Trophoblast cell (in vitro differentiated cells and primary cell): ENCODE results near the gene EPHB1.

Source experiments
- DNase-seq, 2 donors: peaks; one replicate each; pipeline ENCODE4 v3.0.0-alpha.2; 2016
- H2AFZ ChIP-seq: 2 replicates; pipeline ENCODE4 v1.6.1; 2013; ENCODE audit warnings: low read length, moderate library complexity, mild to moderate bottlenecking; ENCODE audit not compliant: insufficient read depth, poor library complexity
- H2AK5ac ChIP-seq: 2 replicates; pipeline ENCODE4 v1.6.1; 2013; ENCODE audit warnings: mild to moderate bottlenecking, low read length
- H2BK120ac ChIP-seq: 2 replicates; pipeline ENCODE4 v1.6.1; 2013; ENCODE audit warnings: low read length, mild to moderate bottlenecking, moderate library complexity; ENCODE audit not compliant: insufficient read depth, poor library complexity
- H2BK12ac ChIP-seq: 2 replicates; pipeline ENCODE4 v1.6.1; 2013; ENCODE audit warnings: mild to moderate bottlenecking, low read length, moderate library complexity
- H2BK5ac ChIP-seq: 2 replicates; pipeline ENCODE4 v1.6.1; 2013; ENCODE audit warnings: low read length, low read depth, moderate library complexity, mild to moderate bottlenecking; ENCODE audit not compliant: poor library complexity
- H3K14ac ChIP-seq: 2 replicates; pipeline ENCODE4 v1.6.1; 2013; ENCODE audit warnings: mild to moderate bottlenecking, low read length
- H3K18ac ChIP-seq: 2 replicates; pipeline ENCODE4 v1.6.1; 2013; ENCODE audit warnings: mild to moderate bottlenecking, low read length
- H3K23ac ChIP-seq: 2 replicates; pipeline ENCODE4 v1.6.1; 2013; ENCODE audit warnings: low read length
- H3K27ac ChIP-seq: 2 replicates; pipeline ENCODE4 v1.5.1; 2013; ENCODE audit warnings: low read depth, mild to moderate bottlenecking, inconsistent platforms, low read length, moderate library complexity
- H3K27me3 ChIP-seq: 2 replicates; pipeline ENCODE4 v1.6.1; 2013; ENCODE audit warnings: inconsistent platforms, mild to moderate bottlenecking, low read length, moderate library complexity; ENCODE audit not compliant: insufficient read depth
- H3K36me3 ChIP-seq, 2 experiments: 1 replicate in 1 of 2; 2 replicates in 1 of 2; pipeline ENCODE4 v1.6.1; 2013; ENCODE audit warnings: low read length in 2 of 2, mild to moderate bottlenecking in 2 of 2, moderate library complexity in 1 of 2; ENCODE audit not compliant: insufficient read depth in 2 of 2, control insufficient read depth in 1 of 2
- H3K4ac ChIP-seq: 2 replicates; pipeline ENCODE4 v1.6.1; 2013; ENCODE audit warnings: low read depth, mild to moderate bottlenecking, low read length, moderate library complexity
- H3K4me1 ChIP-seq, 2 experiments: 1 replicate in 1 of 2; 2 replicates in 1 of 2; pipeline ENCODE4 v1.6.1; 2013; ENCODE audit warnings: low read length in 2 of 2, mild to moderate bottlenecking in 2 of 2, moderate library complexity in 1 of 2; ENCODE audit not compliant: insufficient read depth in 2 of 2, control insufficient read depth in 1 of 2
- H3K4me2 ChIP-seq: 2 replicates; pipeline ENCODE4 v1.6.1; 2013; ENCODE audit warnings: inconsistent platforms, mild to moderate bottlenecking, low read length, moderate library complexity
- H3K4me3 ChIP-seq: 2 replicates; pipeline ENCODE4 v1.5.1; 2013; ENCODE audit warnings: mild to moderate bottlenecking, low read depth, low read length, inconsistent platforms
- H3K79me1 ChIP-seq: one replicate; pipeline ENCODE4 v1.6.1; 2013; ENCODE audit warnings: low read length
- H3K79me2 ChIP-seq: 2 replicates; pipeline ENCODE4 v1.6.1; 2013; ENCODE audit warnings: low read length, mild to moderate bottlenecking; ENCODE audit not compliant: control insufficient read depth, insufficient read depth, poor library complexity
- H3K9ac ChIP-seq: 2 replicates; pipeline ENCODE4 v1.6.1; 2013; ENCODE audit warnings: mild to moderate bottlenecking, low read length
- H3K9me3 ChIP-seq: 2 replicates; pipeline ENCODE4 v1.6.1; 2013; ENCODE audit warnings: low read depth, mild to moderate bottlenecking, control low read depth, inconsistent platforms, low read length; ENCODE audit not compliant: insufficient read depth
- H4K12ac ChIP-seq: 2 replicates; pipeline ENCODE4 v1.6.1; 2013; ENCODE audit warnings: low read depth, mild to moderate bottlenecking, low read length, moderate library complexity
- H4K8ac ChIP-seq: 2 replicates; pipeline ENCODE4 v1.6.1; 2013; ENCODE audit warnings: low read depth, mild to moderate bottlenecking, low read length, moderate library complexity
- H4K91ac ChIP-seq: one replicate; pipeline ENCODE4 v1.6.1; 2013; ENCODE audit warnings: low read depth, mild to moderate bottlenecking, low read length, moderate library complexity
- WGBS: extraction: QIAGEN DNeasy Blood & Tissue Kit; methylation state at CpG from one replicate; pipeline ENCODE4 v1.1.7; 2013; ENCODE audit warnings: missing lambda C conversion rate; ENCODE audit not compliant: insufficient read length, insufficient coverage; ENCODE audit errors: extremely low coverage; 5-methylcytosine and 5-hydroxymethylcytosine counted together

Gene EPHB1

GRCh38 chr3:134755821-134756220 lies 39.2 kb upstream of the EPHB1 start:
- whole genome bisulfite sequencing: no CpG with 5 or more reads among the region's 2 CpGs
- Histone ChIP-seq H3K9ac (no peak overlapping the region), H3K79me2 (no peaks in the 10 kb centered on the region), H2BK120ac (no peak overlapping the region), H3K4ac (no peak overlapping the region), H3K23ac (no peak overlapping the region), H4K12ac (no peak overlapping the region), H4K8ac (no peak overlapping the region), H2BK12ac (no peak overlapping the region), H3K36me3 (no peaks in the 10 kb centered on the region), H4K91ac (no peak overlapping the region), H3K27ac (no peak overlapping the region), H3K14ac (no peak overlapping the region), H3K18ac (no peak overlapping the region), H3K9me3 (no peaks in the 10 kb centered on the region), H2AK5ac (no peak overlapping the region), H3K4me3 (no peak overlapping the region), H3K4me1 (no peaks in the 10 kb centered on the region), H3K4me2 (no peak overlapping the region), H2BK5ac (no peak overlapping the region), H3K79me1 (no peaks in the 10 kb centered on the region), H3K27me3 (no peaks in the 10 kb centered on the region), H2AFZ (no peak overlapping the region)
- no peak for DNase-seq

GRCh38 chr3:134757549-134758069 lies 37.5 kb upstream of the EPHB1 start:
- Histone ChIP-seq H2BK120ac (no peak overlapping the region), H3K4me1 (no peaks in the 10 kb centered on the region), H3K4ac (no peak overlapping the region), H3K14ac (no peak overlapping the region), H2BK5ac (no peak overlapping the region), H3K4me3 (no peak overlapping the region), H3K18ac (no peak overlapping the region), H2BK12ac (no peak overlapping the region), H3K27me3 (no peaks in the 10 kb centered on the region), H3K27ac (no peak overlapping the region), H2AK5ac (no peak overlapping the region), H4K91ac (no peak overlapping the region), H3K9me3 (no peaks in the 10 kb centered on the region), H4K12ac (no peak overlapping the region), H3K23ac (no peak overlapping the region), H3K4me2 (no peak overlapping the region), H2AFZ (no peak overlapping the region), H3K79me2 (no peaks in the 10 kb centered on the region), H3K36me3 (no peaks in the 10 kb centered on the region), H3K79me1 (no peaks in the 10 kb centered on the region), H4K8ac (no peak overlapping the region), H3K9ac (no peak overlapping the region)
- no peak for DNase-seq
- no CpG with 5 or more reads among the region's 3 CpGs for WGBS

- no peak overlapping the region for H3K23ac ChIP-seq
- H3K79me1 ChIP-seq: no peaks in the 10 kb centered on the region
- no CpG with 5 or more reads among the region's 8 CpGs for WGBS
- no peaks in the 10 kb centered on the region for H3K4me1 ChIP-seq
- H2AK5ac ChIP-seq: no peak overlapping the region
- no peak overlapping the region for H4K8ac ChIP-seq
- no peaks in the 10 kb centered on the region for H3K9me3 ChIP-seq
- no peak overlapping the region for H3K4ac ChIP-seq
- DNase-seq: no peak
- no peak overlapping the region for H3K27ac ChIP-seq
- no peak overlapping the region for H3K18ac ChIP-seq
- H3K27me3 ChIP-seq: no peaks in the 10 kb centered on the region
- no peak overlapping the region for H2BK5ac ChIP-seq
- no peak overlapping the region for H3K4me3 ChIP-seq
- H2BK120ac ChIP-seq: no peak overlapping the region
- no peak overlapping the region for H3K14ac ChIP-seq
- no peak overlapping the region for H4K91ac ChIP-seq
- H4K12ac ChIP-seq: no peak overlapping the region
- H3K79me2 ChIP-seq: no peaks in the 10 kb centered on the region
- H2AFZ ChIP-seq: no peak overlapping the region
- no peak overlapping the region for H3K9ac ChIP-seq
- H2BK12ac ChIP-seq: no peak overlapping the region
- H3K4me2 ChIP-seq: no peak overlapping the region
- no peaks in the 10 kb centered on the region for H3K36me3 ChIP-seq
Measured at GRCh38 chr3:134761213-134761612, 33.8 kb upstream of the EPHB1 start.

- Histone ChIP-seq H4K12ac (no peak overlapping the region), H4K8ac (no peak overlapping the region), H3K4me3 (no peak overlapping the region), H2BK5ac (no peak overlapping the region), H3K4ac (no peak overlapping the region), H3K27ac (no peak overlapping the region), H2BK120ac (no peak overlapping the region), H3K9ac (no peak overlapping the region), H3K9me3 (no peaks in the 10 kb centered on the region), H2AFZ (no peak overlapping the region), H2AK5ac (no peak overlapping the region), H3K23ac (no peak overlapping the region), H3K79me1 (no peaks in the 10 kb centered on the region), H3K27me3 (no peaks in the 10 kb centered on the region), H3K4me1 (no peaks in the 10 kb centered on the region), H3K36me3 (no peaks in the 10 kb centered on the region), H3K18ac (no peak overlapping the region), H3K14ac (no peak overlapping the region), H2BK12ac (no peak overlapping the region), H3K4me2 (no peak overlapping the region), H3K79me2 (no peaks in the 10 kb centered on the region), H4K91ac (no peak overlapping the region)
- DNase-seq: no peak
- no CpG with 5 or more reads among the region's 4 CpGs for WGBS
Measured at GRCh38 chr3:134762016-134762415, 33.0 kb upstream of the EPHB1 start.
